Hematopoietic multipotent progenitor cell treated with erythropoietin and hydrocortisone succinate and interleukin-3 and kit ligand, for 4 days (in vitro differentiated cells): ENCODE data around the gene MEF2D.

Experiments
- DNase-seq: peaks from one replicate; pipeline ENCODE4 v3.0.0-alpha.2; 2015

Gene MEF2D

DNA sequence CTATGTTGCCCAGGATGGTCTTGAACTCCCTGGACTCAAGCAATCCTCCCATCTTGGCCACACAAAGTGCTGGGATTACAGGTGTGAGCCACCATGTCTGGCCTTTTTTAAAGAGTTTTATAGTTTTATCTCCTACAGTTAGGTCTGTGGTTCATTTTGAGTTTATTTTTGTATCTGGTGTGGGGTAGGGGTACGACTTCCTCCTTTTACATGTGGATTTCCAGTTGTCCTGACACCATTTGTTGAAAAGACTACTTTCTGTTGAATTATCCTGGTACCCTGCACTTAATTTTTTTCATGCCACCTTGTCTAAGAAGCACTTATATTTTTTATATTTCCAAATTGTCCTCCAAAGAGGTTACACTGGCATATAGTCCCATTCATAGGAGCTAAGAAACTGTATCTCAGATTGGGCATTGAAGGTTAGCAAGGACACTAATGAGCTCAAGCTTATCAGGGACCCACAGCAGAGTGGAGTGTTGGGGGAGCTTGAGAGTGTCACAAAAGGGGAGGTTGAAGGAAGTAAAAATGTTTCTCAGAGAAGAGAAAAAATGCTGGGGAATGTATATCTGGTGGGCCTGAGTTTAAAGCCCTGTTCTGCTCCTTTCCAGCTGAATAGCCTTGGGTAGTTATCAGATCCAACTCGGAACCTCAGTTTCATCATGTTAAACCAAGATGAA is 23.4 kb upstream of the MEF2D start:
- peak; percentile 92 for DNase-seq

DNA sequence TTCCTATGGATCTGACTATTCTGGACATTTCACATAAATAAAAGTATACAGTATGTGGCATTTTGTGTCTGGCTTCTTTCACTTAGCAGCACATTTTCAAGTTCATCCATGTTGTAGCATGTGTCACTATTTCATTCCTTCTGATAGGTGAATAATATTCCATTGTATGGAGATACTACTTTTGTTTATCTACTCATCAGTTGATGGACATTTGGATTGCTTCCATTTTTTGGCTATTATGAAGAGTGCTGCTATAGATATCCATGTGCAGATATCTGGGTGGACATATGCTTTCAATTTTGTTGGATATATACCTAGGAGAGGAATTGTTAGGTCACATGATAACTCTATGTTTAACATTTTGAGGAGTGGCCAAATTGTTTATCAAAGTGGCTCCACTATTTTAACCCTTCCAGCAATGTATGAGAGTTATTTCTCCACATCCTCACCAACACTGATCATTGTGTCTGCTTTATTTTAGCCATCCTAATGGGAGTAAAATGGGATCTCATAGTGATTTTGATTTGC is 21.9 kb upstream of the MEF2D start:
- no peak for DNase-seq

- DNase-seq: no peak
These were observed 17.2 kb upstream of the MEF2D start for GRCh38 chr1:156517748-156518147.

- DNase-seq: peak; percentile 61
These were observed 16.2 kb upstream of the MEF2D start for GRCh38 chr1:156516821-156517220.

GRCh38 chr1:156515956-156516355 is 15.4 kb upstream of the MEF2D start:
- no peak for DNase-seq

- no peak for DNase-seq
These were observed 12.6 kb upstream of the MEF2D start for GRCh38 chr1:156513185-156513584.

GRCh38 chr1:156511644-156512043 is 11.1 kb upstream of the MEF2D start:
- DNase-seq: no peak

DNA sequence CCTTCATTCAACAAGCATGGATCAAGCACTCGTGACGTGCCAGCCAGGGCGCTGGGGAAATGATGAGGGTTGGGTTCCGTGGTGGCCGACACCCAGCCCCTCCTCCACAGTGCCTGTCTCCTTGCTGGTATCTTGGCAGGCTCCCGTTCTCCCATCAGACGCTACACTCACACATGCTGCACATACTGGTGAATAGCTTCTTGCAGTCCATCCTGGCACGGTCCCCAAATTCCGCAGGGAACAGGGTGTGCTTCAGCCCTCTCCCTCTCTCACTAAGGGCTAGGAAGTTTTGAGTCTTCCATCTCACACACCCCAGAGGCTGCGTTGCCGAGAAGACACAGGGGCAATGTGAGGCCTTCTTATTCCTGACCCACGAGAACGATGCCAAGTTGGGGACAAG is 10.1 kb upstream of the MEF2D start:
- DNase-seq: no peak

DNA sequence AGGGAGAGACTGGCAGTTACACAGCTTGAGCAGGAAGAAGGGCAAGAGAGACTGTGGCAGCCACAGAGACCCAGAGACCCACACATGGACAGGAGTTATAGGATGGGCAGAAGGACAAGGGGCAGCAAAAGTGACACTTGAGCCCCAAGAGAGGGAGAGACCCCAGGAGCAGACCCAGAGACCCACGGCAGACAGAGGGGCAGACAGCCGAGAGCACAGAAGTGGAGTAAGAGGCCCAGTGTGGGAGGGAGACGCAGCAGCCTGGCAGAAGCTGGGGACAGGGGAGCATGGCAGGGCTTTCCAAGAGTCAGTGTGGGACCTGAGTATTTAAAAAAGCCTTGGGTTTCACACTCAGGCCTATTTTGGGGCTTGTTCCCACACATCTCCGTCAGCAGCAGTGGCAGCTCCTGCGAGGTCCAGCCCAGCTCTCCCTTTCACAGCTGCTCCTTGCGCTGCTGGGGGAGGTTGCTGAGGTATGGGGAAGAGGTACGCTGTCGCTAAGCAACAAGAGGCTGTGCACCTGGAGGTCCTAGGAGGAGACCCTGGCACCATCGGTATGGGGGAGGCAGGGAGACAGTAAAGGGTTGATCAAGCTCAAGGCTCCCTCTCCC is 9.0 kb upstream of the MEF2D start:
- DNase-seq: no peak

DNA sequence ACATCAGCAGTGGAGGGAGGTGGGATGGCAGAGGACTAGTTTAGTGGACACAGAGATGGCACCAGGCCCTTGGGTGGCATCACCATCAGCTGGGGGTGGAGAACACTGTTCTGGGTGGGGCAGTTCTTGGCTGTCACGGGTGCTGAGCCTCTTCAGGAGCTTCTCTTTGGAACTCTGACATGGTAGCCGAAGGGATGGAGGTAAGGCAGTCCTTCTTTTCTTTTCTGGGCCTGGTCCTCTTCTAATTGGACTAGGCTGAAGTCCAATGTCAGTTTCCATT is 8.3 kb upstream of the MEF2D start:
- DNase-seq: no peak

- DNase-seq: no peak
These were observed 7.8 kb upstream of the MEF2D start for GRCh38 chr1:156508205-156508954.

- no peak for DNase-seq
These were observed 5.9 kb upstream of the MEF2D start for GRCh38 chr1:156506450-156506849.

DNA sequence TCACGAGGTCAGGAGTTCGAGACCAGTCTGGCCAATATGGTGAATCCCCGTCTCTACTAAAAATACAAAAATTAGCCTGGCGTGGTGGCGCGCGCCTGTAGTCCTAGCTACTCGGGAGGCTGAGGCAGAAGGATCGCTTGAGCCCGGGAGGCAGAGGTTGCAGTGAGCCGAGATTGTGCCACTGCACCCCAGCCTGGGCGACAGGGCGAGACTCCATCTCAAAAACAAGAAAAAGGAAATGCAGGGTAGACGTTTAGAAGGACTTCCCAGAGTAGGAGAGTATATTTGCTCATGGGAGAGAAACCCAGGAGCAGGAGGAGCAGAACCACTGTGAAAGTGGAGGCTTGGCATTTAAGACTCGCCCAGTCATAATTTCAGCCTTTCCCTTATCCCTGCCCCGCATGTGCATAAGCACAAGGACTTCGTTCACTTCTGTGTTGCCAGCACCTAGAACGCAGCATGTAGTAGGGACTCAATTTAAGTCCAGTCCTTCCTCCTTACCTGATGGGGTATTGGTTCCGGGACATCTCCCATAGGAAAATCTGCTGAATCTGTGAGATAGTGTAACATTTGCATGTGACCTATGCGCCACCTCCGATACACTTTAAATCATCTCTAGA is 5.2 kb upstream of the MEF2D start:
- no peak for DNase-seq

DNA sequence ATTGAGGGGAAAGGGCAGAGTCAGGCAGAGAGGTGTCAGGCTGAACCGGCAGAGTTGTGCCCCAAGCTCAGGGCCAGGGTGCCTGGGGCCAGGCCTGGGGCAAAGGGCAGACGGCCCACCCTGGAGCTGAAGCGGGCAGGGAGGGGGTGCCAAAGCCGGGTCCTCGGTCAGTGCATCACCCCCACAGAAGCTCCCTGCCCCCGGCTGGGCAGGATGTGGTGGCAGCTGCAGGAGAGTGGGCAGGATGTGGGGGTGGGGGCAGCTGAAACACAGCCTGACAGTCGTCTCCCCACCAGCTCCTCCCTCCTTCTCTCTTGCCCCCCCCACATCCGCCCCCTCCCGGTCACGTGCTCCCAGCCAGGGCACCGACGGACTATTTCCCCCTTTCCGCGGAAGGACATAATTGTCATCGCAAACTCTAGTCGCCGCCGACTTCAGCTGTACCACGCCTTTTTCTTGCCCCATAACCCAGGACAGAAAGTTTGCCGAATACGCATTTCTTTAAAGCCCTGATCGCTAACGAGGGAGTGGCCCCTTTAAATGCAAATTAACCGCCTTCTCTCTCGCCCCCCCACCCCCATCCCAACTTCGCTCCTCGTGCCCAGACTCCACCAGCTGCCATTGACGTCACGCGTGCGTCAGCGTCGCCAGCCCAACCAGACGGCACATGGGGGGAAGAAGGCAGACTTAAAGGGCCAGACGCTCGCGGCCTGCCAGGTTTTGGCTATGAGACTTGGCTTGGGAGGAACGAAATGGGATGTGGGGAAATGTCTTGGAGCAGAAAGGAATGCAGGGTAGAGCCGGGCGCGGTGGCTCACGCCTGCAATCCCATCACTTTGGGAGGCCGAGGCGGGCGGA is 4.5 kb upstream of the MEF2D start:
- DNase-seq: peak; percentile 99

DNA sequence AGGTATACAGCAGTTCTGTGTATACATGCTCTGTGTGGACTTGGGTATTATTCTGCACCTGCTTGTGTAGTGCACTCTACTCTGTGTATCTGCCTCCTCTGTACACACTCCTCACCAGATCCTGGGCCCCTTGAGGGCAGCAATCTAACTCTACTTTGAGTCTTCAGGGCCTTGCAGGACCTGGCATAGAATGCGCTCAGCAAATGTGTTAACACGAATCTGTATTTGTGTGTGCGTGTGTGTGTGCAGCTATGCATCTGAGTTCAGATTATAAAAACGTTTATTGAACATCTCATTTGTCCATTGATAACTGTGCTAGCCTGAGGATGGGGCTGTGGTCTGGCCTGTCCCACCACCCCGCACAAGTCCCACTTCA is 3.9 kb upstream of the MEF2D start:
- DNase-seq: peak; percentile 74

- DNase-seq: no peak
These were observed 3.3 kb upstream of the MEF2D start for GRCh38 chr1:156503698-156504437.

- DNase-seq: peak; percentile 84
These were observed 2.5 kb upstream of the MEF2D start for GRCh38 chr1:156502894-156503697.

- DNase-seq: no peak
These were observed 1.9 kb upstream of the MEF2D start for GRCh38 chr1:156502391-156502893.

DNA sequence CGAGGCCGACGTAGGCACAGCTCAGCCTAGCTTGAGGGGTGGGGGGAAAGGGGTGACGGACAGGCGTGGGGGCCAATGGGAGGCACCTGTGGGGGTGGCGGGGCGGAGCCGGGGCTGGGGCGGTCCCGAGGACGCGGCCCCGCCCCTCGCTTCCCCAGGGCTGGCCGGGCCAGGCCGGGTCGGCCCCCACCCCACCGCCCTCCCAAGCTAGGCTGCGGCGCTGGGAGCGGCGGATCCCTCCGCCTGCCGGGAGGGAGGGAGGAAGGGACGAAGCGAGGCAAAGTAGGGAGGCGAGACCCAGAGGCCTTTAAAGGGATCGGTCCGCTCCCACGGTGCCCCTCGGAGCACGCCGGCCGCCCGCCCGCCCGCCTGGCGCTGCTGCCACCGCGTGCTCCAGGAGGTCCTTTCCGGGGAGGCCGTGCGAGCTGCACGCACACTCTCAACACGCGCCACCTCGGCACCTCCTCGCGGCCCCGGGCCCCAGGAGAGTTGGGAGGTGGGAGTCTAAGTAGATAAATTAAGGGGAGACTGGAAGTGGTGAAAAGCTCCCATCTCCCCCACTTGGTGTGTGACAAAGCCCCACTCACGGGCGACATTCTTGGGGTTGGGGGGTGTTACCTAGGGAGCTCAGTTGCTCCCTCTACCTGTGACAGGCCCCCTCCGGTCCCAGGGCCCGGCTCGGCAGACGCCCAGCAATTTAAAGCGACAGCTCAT is 375 bp upstream of the MEF2D start:
- DNase-seq: peak; percentile 98

GRCh38 chr1:156499842-156500542 is 583 bp downstream of the MEF2D start:
- DNase-seq: peak; percentile 51
